Right ventricle myocardium superior (tissue), 1 donor: ENCODE results near the gene STRIP2. TPM values are rescaled to one million over a fixed set of nuclear protein-coding genes. Genes with fewer than 3 reads are reported as not detected.
"Not testable (repeated sequence)": the region's sequence is repeated elsewhere in the genome, so short reads cannot be mapped to it uniquely, and the experiment has no call there.

Experiments used
- ATAC-seq: fragments of 200-7000 bp; cut with Tn5 transposase; one replicate; pipeline ENCODE4 v1.9.1; 2020; ENCODE audit warnings: mild to moderate bottlenecking; ENCODE audit not compliant: poor library complexity
- DNase-seq: peaks from one replicate; pipeline ENCODE4 v3.0.0-alpha.2; 2020
- intact Hi-C: fragments of 100-400 bp; cut with DNase I; formaldehyde crosslinking; loops from one replicate; pipeline ENCODE4 v1.11.2; 2022
- total RNA-seq: library from RNA; stranded (reverse); fragmentation: NEBNext Ultra II Directional; extraction: Animal tissue kit (Norgen Biotek cat#: 25700); gene quantifications from one replicate; pipeline ENCODE4 v1.2.1, GENCODE V29; 2021
- donor health status: DM: no; HTN: yes; CAD: no; lungs with severe emphysema.

The STRIP2 gene
- total RNA-seq, 1 donor from 2014 or later: 16.2 TPM

DNA sequence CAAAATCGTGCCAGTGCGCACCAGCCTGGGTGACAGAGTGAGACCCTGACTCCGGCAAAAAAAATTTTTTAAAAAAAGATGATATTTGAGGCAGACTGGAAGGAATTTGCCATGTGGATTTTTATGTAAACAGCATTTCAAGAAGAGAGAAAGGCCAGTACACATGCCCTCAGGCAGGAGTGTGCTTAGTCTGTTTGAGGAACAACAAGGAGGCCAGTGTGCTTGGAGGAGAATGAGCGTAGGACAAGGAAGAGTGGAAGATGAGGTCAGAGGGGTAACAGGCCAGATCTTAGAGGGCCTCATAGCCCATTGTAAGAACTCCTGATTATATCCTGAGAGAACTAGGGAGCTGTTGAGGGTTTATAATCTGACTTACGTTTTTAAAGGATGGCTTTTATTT is 17.2 kb upstream of the STRIP2 start:
- intact Hi-C loops: no loop called here
- no peak for ATAC-seq
- no peak for DNase-seq

DNA sequence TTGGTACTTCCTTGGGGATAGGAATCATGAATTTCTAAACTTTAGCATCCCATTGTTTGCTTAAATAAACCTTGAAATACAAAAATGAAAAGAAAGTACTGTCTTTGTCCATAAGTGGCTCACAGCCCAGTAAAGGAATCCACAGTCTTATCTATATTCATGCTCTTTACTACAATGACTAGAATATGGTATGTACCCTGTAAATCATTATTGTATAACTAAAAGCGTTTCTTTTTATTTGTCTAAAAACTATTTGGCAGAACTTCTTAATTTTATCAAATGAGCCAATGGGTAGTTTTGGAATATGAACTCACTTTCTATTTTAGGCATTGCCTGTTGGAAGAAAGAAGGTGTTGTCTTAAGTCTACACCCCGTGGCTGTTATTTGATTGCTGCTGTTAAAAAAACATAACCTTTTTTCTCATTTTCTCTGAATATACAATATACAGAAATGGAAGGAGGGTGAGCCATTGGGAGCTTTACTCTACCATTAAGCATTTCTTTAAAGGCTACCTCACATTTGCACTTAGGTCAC is 12.4 kb upstream of the STRIP2 start:
- peak; percentile 58 for ATAC-seq
- no peak for DNase-seq
- intact Hi-C loops: no loop called here

DNA sequence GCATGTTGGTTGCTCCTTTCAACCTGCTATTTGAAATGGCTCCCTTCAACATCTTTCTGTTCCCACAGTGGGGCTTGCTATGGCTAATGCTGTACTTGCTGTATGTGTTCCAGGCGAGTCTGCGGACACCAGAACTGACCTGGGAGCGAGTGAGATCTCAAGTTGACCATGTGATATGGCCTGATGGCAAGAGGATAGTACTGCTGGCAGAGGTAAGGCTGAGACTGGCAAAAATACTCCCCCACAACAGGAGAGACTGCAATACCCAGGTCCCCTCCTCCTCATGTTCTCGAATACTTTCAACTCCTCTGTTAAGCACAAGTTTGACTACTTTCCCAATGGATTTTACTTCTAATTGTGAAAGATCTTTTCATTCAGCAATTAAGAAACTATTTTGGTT is 11.5 kb upstream of the STRIP2 start:
- ATAC-seq (no peak), DNase-seq (no peak)
- intact Hi-C loops: no loop called here

DNA sequence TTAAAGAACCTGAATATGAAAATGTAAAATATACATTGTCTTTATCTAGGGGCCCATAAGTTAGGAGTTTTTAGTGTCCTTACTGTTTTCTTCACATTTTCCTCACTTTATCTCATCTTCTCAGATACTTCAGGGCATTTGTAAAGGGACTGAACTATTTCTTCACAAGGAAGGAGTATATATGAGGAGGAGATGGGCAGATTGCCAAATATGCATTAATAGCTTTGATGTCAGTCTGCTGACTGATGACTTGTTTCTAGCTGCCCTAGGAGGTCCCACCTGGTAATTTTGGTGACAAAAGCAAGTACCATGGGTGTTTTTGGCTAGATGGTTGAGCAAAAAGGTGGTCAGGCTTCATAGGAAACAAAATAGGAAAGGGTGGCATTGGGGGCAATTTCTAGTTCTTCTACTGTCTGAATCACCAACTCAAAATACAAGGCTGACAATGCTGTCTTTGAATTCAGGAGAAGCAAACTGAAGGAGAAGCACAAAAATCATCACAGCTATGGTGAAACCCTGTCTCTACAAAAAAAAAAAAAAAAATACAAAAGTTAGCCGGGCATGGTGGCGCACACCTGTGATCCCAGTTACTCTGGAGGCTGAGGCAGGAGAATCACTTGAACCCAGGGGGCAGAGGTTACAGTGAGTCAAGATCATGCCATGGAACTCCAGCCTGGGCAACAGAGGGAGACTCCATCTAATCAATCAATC is 10.4 kb upstream of the STRIP2 start:
- DNase-seq (no peak), ATAC-seq (no peak)
- intact Hi-C loops: no loop called here

DNA sequence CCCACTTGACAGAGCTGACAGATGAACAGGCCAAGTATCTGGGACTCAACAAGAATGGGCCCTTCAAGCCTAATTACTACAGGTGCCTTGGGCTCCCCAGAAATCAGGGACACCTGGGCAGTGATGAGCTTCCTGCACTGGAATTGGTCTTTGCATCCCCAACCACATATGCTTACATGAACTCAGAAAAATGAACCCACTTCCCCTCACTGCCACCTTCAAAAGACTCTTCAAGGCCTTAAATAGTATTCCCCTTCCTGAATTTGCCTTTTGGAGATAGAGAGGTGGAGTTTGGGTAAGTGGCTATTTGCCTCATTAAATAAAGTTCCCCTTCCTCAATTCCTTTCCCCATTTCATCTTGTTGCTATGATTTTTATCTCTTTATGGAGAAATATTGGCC is 7.8 kb upstream of the STRIP2 start:
- intact Hi-C loops: no loop called here

DNA sequence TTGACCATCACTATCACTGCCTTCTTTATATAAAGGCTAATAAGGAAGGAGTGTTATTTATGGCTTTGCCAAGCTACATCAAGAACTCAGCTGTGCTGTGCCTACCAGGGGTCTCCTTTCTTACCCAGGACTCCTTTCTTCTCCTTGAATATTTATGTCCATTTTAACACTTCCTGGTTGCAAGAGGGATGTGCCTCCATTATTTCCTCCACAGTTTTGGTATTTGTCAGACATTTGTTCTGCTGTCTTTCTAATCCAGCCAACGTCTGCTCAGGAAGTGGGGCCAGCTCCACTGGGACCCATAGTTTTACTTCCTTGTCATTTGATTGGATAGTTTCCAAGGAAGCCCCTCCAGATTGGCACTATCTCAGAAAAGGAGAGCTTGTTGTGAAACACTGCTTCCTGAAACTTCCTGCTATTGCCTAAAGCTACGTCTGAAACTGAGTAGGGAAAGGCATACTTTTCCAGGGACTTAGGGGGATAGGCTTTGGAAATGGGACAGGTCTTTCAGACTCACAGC is 6.6 kb upstream of the STRIP2 start:
- intact Hi-C loops: no loop called here
- ATAC-seq (no peak), DNase-seq (no peak)

More for the DNA sequence above, 7.8 kb upstream of the STRIP2 start:
- ATAC-seq (no peak), DNase-seq (no peak)

DNA sequence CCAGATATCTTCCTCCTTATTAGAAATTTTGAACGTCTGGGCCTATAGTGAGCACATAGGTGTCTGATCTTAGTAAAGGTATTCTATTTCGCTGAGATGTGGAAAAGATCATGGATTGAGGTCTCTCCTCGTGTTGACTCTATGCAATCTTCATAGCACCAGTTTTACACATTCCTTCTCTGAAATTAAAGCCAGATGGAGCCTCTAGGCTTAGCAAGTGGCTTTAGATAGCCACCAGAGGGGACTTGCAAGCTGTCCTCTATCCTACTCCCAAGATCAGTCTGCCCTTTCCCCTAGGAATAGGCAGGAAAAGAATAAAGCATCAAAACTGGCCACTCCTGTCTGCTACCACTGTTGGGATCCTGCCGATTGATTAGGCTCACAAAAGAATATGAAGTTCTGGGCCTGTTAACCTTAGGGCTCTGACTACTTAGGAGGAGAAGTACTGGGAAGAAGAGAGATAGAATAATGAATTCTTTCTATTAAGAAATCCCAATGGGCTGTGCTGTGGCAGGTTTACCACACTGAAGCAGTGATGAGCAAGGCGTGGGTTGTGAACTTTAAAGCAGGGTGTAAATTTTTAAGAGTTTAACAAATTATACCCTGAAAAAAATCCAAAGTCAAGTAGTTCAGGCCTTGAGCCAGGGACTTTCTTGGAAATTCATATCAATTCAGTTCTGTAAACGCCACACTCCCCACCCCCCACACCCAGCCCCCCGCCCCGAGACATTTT is 2.2 kb upstream of the STRIP2 start:
- intact Hi-C loops: no loop called here
- no peak for ATAC-seq
- no peak for DNase-seq

DNA sequence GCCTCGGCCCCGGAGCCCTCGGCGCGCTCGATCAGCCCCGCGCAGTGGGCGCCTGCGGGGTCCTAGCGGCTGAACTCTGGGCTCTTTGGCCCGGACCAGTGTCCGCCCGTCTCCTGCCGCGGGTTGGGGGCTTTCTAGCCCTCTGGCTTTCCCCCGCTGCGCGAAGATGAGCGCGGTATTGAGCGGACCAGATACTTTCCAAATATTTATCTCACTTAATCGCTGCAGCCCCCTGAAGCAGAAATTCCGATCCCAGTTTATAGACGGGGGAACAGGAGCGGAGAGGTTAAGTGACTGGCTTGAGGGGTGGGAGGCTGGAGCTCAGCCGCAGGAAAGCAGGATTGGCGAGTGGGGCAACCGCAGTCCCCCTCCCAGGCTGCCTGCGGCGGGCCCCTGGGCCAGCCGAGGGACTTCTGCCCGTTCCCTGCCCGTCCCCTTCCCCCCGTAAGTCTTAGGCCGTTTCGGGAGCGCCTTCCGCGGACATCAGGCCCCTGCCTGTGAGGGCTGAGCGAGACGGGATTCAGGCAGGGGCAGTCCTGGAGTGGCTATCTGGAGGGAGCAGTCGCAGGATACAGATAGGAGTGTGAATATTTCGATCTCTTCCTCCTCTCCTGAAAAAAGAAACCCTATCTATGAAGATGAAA is 565 bp downstream of the STRIP2 start:
- intact Hi-C loops: no loop called here

DNA sequence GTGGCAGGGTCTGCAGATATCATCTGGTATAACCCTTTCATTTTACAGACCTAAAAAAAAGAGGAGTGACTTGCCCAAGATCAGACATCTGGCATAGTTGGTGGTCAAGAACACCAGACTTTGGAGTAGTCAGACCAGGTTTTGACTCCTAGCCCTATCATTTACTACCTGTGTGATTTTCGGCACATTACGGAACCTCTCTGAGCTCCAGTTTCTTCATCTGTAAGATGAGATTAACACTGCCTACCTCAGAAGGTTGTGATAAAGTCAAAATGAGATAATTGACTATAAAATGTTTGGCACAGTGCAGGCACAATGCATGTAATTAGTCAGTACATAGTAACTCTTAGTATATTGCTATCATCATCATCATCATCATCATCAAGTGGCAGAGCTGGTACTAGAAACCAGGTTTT is 1.2 kb downstream of the STRIP2 start:
- DNase-seq (no peak), ATAC-seq (no peak)
- intact Hi-C loops: no loop called here

More for the DNA sequence above, 565 bp downstream of the STRIP2 start:
- ATAC-seq: peak; percentile 49
- no peak for DNase-seq

DNA sequence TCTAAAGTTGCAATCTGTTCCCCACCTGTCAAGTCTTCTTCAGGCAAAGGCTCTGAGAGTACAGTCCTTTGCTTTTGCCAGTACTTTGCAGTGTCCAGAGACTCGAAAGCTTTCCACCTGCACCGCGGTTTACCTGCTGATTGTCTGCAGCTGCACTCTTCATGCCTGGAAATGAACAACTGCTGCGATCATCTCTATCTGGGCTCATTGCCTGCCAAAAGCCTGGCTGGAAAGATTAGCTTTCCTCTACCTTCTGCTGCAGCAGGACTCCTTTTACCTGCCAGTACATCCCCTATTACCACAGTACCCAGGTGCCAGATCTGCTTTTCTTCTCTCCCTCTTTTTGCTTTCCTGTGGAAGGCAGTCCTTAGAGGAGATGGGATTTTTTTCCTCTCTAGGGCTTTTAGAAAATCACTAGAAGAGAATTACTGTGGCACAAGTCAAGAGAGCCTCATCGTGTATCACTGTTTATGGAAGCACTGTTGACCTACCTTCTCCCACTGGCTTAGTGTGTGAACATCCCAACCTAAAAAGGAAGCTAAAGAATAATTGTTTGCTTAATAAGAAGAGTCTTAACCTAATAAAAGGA is 2.2 kb downstream of the STRIP2 start:
- no peak for ATAC-seq
- intact Hi-C loops: no loop called here
- DNase-seq: no peak

DNA sequence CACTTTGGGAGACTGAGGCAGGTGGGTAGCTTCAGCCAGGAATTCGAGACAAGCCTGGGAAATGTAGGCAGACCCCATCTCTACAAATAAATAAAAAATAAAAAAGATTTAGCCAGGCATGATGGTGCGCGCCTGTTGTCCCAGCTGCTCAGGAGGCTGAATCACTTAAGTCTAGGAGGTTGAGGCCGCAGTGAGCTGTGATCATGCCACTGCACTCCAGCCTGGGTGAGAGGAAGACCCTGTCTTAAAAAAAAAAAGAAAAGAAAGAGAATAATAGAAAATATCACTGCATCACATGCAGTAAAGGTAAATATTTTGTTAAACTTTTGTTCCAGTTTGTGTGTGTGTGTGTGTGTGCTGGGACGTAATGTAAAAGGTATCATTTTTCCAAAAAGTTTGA is 3.0 kb downstream of the STRIP2 start:
- intact Hi-C loops: no loop called here
- ATAC-seq: no peak

DNA sequence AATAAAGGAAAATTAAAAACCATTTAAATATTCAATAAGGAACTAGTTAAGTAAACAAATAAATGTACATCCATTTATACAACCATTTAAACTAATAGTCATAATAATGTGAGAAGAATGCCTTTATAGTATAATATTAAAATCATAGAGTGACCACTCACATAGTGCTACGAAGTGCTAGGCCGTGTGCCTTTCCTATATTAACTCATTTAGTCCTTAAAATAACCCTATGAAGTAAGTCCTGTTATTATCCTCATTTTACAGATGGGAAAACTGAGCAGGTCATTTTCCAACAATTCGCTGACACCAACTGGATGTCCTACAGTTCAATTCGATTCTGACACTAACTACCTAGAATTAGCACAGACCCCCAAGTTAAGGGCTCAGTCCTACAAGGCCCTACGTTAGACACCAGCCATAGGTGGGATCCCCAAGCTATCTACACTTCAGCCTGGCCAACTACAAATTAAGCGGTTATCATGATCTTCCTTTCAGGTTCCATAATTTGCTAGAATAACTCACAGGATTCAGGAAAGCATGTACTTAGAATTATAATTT is 4.1 kb downstream of the STRIP2 start:
- intact Hi-C loops: no loop called here
- no peak for DNase-seq
- no peak for ATAC-seq

More for the DNA sequence above, 3.0 kb downstream of the STRIP2 start:
- no peak for DNase-seq

DNA sequence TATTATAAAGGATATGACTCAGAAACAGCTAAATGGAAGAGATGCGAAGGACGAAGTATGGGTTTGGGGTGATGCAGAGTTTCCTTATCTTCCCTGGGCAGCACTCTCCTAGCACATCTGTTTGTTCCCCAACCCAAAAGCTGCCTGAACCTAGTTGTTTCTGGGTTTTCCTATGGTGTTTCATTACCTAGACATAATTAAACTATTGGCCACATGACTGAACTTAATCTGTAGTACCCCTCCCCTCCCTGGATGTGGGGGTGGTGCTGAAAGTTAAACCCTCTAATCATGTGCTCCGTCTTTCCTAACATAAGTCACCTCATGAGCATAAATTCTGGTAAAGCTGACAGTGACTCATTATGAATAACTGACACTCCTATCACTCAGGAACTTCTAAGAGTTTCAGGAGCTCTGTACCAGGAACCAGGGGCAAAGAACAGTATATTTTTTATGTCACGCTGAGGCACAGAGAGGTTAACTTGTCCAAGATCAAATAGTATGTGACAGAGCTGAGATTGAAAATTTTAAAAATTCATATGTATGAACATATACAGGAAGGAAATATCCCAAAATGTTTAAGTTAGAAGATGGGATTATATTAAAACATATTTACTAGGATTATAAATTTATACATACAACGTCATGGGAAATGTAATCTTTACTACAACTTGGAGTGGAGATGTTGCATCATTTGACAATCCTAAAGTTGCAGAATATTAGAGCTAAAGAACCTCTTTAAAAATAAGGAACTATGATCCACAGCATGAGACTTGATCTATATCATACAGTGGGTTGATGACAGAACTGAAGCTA is 4.8 kb downstream of the STRIP2 start:
- ATAC-seq: no peak
- intact Hi-C loops: no loop called here
- no peak for DNase-seq

DNA sequence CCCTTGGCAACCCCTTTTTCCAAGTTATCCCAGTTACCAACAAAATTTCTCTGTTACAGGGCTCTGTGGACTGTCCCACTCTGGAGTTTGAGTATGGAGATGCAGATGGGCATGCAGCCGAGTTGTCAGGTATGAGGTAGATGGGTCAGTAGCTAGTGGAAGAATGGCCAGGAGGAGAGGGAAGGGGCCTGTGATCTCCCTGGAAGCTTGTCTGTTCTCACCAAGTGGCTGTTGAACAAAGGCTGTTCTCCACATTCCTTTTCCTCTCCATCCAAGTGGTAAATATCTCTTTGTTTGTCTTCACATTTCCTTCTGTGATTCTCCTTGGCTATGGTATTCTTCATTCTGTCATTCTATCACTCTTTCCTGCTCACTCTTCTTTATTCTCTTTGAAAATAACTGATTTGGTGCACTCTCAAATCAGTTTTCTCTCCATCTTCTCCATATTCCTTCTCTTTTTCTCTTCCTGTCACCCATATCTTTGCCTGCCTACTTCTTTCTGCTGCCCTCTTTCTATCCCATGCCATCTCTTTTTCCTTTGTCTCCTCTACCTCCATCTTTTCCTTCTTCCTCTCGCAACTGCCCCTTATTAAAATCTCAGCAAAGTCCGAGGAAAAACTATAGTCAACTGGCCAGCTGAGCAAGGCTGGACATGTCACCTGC is 5.9 kb downstream of the STRIP2 start:
- intact Hi-C loops: no loop called here
- ATAC-seq (no peak), DNase-seq (no peak)

DNA sequence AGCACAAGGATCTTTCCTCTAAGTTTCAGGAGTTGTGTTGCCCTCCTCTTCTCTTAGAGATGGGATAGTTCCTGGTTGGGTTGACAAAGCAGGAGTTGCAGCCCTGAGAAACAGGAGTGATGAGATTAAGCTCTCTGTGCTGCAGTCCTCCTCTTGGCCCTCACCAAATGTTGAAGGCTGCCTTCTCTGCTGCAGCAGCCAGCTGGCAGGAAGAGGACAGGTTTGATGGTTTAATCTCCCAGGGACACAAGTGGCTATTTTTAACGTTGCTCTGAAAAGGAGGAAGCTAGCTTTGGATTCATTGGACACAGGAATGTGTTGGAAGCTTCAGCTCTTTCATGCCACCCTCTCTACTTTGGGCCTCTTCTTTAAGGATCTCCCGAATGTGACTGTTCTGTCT is 9.4 kb downstream of the STRIP2 start:
- DNase-seq: peak; percentile 50
- intact Hi-C loops: no loop called here
- peak; percentile 98 for ATAC-seq

DNA sequence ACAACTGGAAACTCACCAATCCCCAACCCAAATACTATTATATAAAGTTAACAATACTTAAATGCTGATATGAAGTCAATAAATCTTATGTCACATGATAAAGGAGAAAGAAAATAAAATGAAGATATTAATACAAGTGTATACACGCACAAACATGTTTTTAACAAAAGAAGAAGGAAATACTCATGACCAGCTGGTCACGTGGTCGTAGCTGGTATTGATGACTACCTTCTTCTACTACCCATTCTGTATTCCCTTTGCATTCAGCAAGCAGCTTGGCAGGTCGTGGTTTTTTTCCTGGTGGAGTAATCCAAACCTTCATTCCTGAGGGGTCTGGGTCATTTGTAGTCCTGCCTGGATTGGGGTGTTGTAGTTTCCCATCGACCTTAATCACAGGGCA is 10.5 kb downstream of the STRIP2 start:
- DNase-seq, intact Hi-C loops, ATAC-seq: not testable (repeated sequence)

DNA sequence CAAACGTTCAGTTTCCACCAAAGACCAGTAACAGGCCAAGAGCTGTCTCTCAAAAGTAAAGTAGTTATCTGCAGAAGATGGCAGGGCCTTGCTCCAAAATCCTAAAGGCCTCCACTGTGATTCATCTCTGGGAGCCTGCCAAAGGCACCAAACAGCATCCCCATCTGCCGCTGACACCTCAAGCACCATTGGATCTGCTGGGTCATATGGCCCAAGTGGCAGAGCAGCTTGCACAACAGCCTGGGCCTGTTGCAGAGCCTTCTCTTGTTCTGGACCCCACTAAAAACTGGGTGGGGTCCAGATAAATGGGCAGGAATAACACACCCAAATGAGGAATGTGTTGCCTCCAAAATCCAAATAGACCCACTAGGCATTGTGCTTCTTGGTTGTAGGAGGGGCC is 12.7 kb downstream of the STRIP2 start:
- intact Hi-C loops, ATAC-seq, DNase-seq: not testable (repeated sequence)
